Gastrocnemius medialis (tissue), 4 donors: ENCODE measurements around the gene PLCH1. TPM values are rescaled to one million over a fixed set of nuclear protein-coding genes. Genes with fewer than 3 reads are reported as not detected.

Source experiments
- ATAC-seq, 2 donors: fragments of 150-250 bp; one replicate each; pipeline ENCODE4 v1.9.1; 2016
- DNase-seq, 2 donors: peaks; one replicate each; pipeline ENCODE4 v3.0.0-alpha.2; 2019
- H3K27ac ChIP-seq, 4 donors: fragments of 200-600 bp; sonication (generic); 1 replicate in 1 of 4; 2 replicates in 3 of 4; pipeline ENCODE4 v1.5.1; 2016 to 2018; ENCODE audit warnings: mild to moderate bottlenecking in 2 of 4, moderate library complexity in 1 of 4
- H3K27me3 ChIP-seq, 3 donors: fragments of 200-600 bp; sonication (generic) in 2 of 3; 1 replicate in 1 of 3; 2 replicates in 2 of 3; pipeline versions ENCODE4 v1.5.1 to v1.6.0; 2016 to 2019; ENCODE audit warnings: mild to moderate bottlenecking in 1 of 3, moderate library complexity in 1 of 3
- H3K36me3 ChIP-seq, 2 donors: fragments of 200-600 bp; sonication (generic) in 1 of 2; one replicate each; pipeline ENCODE4 v1.5.1; 2017 to 2018
- H3K4me1 ChIP-seq, 2 donors: fragments of 200-600 bp; sonication (generic) in 1 of 2; one replicate each; pipeline ENCODE4 v1.5.1; 2016 to 2017; ENCODE audit warnings: mild to moderate bottlenecking in 2 of 2
- H3K4me3 ChIP-seq, 4 donors: fragments of 200-600 bp; sonication (generic) in 3 of 4; 1 replicate in 1 of 4; 2 replicates in 3 of 4; pipeline ENCODE4 v1.5.1; 2016 to 2019; ENCODE audit warnings: mild to moderate bottlenecking in 2 of 4
- H3K9me3 ChIP-seq, 3 donors: fragments of 200-600 bp; sonication (generic) in 2 of 3; 1 replicate in 1 of 3; 2 replicates in 2 of 3; pipeline ENCODE4 v1.5.1; 2016 to 2019
- CTCF ChIP-seq, 5 experiments: fragments of 450-650 bp in 3 of 5; fragments of 200-600 bp in 2 of 5; sonication (generic) in 2 of 5; IDR thresholded peaks in 4 of 5; conservative IDR thresholded peaks in 1 of 5; 1 replicate in 4 of 5; 2 replicates in 1 of 5; pipeline ENCODE4 v1.5.1; 2016 to 2019; ENCODE audit warnings: antibody characterized with exemption in 5 of 5, mild to moderate bottlenecking in 3 of 5, moderate library complexity in 3 of 5
- POLR2A ChIP-seq, 2 donors: fragments of 450-650 bp; IDR thresholded peaks; one replicate each; pipeline ENCODE4 v1.6.1; 2017; ENCODE audit warnings: antibody characterized with exemption in 2 of 2, mild to moderate bottlenecking in 2 of 2, moderate library complexity in 2 of 2
- in situ Hi-C, 4 donors: fragments of 200-750 bp; cut with MboI; loops; one replicate each; pipeline versions ENCODE4 v1.15.0 to v1.8.0; 2017; ENCODE audit warnings: low sequenced_read_pairs in 4 of 4
- intact Hi-C: fragments of 100-400 bp; cut with DNase I; formaldehyde crosslinking; loops from one replicate; pipeline ENCODE4 v1.15.1; 2023; ENCODE audit warnings: low total_unique reads
- total RNA-seq, 4 donors: library from RNA; depleted of rRNA; stranded (reverse); fragments of >200 nt; gene quantifications; one replicate each; pipeline versions ENCODE4 v1.1.0 to v1.2.3, GENCODE V29; 2016

Gene PLCH1
- total RNA-seq, 4 donors from 2014 or later = 0.07 to 0.33 (median 0.10) TPM; not detected in 1

DNA sequence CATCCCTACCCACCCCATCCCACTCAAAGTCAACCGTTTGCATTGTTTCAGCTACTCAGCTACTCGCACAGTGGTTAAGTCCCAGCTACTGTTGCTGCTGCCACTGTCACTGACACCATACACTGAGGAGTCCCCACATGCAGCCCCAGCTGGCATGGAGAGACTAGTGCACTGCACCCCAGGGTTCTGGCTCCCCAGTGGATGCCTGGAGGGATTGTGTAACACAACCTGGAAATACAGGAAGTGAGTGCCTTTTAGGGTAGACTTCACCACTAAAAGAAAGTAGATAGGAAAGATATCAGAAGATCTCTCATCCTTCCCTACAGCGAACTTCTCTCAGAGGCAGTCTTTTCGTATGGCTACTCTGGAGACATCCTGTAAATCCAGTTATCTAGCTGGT, 282.2 kb downstream of the PLCH1 start:
- no peaks in the 10 kb centered on the region for H3K9me3 ChIP-seq
- ATAC-seq (no peak), DNase-seq (no peak)
- TF ChIP-seq POLR2A (IDR thresholded peaks at IDR 0.05) (no peak), CTCF (IDR thresholded peaks at IDR 0.05 in 4 of 5, conservative IDR thresholded peaks at IDR 0.05 in 1 of 5) (no peak)
- no peak overlapping the region for H3K4me3 ChIP-seq
- no peak overlapping the region for H3K27ac ChIP-seq
- in situ Hi-C loops = no loop called here
- no peaks in the 10 kb centered on the region for H3K27me3 ChIP-seq
- H3K36me3 ChIP-seq = no peaks in the 10 kb centered on the region
- no peaks in the 10 kb centered on the region for H3K4me1 ChIP-seq
- intact Hi-C loops = no loop called here

GRCh38 chr3:155457591-155457990, 287.3 kb downstream of the PLCH1 start:
- Histone ChIP-seq H3K9me3 (no peaks in the 10 kb centered on the region), H3K36me3 (no peaks in the 10 kb centered on the region), H3K27ac (no peak overlapping the region), H3K4me1 (no peaks in the 10 kb centered on the region), H3K27me3 (no peaks in the 10 kb centered on the region), H3K4me3 (no peak overlapping the region)
- DNase-seq (no peak), ATAC-seq (no peak)
- in situ Hi-C loops = no loop called here
- intact Hi-C loops = no loop called here
- TF ChIP-seq POLR2A (IDR thresholded peaks at IDR 0.05) (no peak), CTCF (IDR thresholded peaks at IDR 0.05 in 4 of 5, conservative IDR thresholded peaks at IDR 0.05 in 1 of 5) (no peak)

DNA sequence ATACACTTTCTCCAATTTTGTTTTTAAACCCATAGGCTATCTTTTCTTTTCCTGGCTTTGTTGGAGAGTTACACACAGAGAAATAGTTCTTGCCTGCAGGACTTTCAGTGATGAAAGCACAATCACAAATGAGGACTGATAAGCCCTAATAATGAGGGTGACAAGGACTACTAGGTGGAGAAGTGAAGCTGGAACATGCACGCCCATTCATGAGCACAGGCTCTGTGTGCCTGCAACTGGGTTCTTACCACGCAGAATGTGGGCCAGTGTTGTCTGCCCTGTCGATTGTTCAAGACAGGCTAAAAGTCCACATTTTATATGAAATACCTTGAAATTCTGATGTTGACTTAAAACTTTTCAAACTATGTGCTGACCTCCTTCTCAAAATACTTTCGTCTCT, 289.1 kb downstream of the PLCH1 start:
- no peaks in the 10 kb centered on the region for H3K4me1 ChIP-seq
- DNase-seq (no peak), ATAC-seq (no peak)
- in situ Hi-C loops (no loop called here), intact Hi-C loops (no loop called here)
- no peaks in the 10 kb centered on the region for H3K27me3 ChIP-seq
- H3K9me3 ChIP-seq = no peaks in the 10 kb centered on the region
- H3K4me3 ChIP-seq = no peak overlapping the region
- no peaks in the 10 kb centered on the region for H3K36me3 ChIP-seq
- H3K27ac ChIP-seq = no peak overlapping the region
- TF ChIP-seq POLR2A (IDR thresholded peaks at IDR 0.05) (no peak), CTCF (IDR thresholded peaks at IDR 0.05 in 4 of 5, conservative IDR thresholded peaks at IDR 0.05 in 1 of 5) (no peak)

GRCh38 chr3:155453512-155453911, 291.4 kb downstream of the PLCH1 start:
- no peak overlapping the region for H3K27ac ChIP-seq
- H3K4me1 ChIP-seq = no peaks in the 10 kb centered on the region
- in situ Hi-C loops (no loop called here), intact Hi-C loops (no loop called here)
- H3K9me3 ChIP-seq = no peaks in the 10 kb centered on the region
- TF ChIP-seq POLR2A (IDR thresholded peaks at IDR 0.05) (no peak), CTCF (IDR thresholded peaks at IDR 0.05 in 4 of 5, conservative IDR thresholded peaks at IDR 0.05 in 1 of 5) (no peak)
- DNase-seq (no peak), ATAC-seq (no peak)
- H3K4me3 ChIP-seq = no peak overlapping the region
- no peaks in the 10 kb centered on the region for H3K27me3 ChIP-seq
- H3K36me3 ChIP-seq = no peaks in the 10 kb centered on the region

- Histone ChIP-seq H3K4me3 (no peak overlapping the region), H3K36me3 (no peaks in the 10 kb centered on the region), H3K27ac (no peak overlapping the region), H3K27me3 (no peaks in the 10 kb centered on the region), H3K4me1 (no peaks in the 10 kb centered on the region), H3K9me3 (no peaks in the 10 kb centered on the region)
- DNase-seq = no peak
- ATAC-seq = no peak
- in situ Hi-C loops = no loop called here
- TF ChIP-seq CTCF (IDR thresholded peaks at IDR 0.05 in 4 of 5, conservative IDR thresholded peaks at IDR 0.05 in 1 of 5) (no peak), POLR2A (IDR thresholded peaks at IDR 0.05) (no peak)
- intact Hi-C loops = no loop called here
Measured at GRCh38 chr3:155449613-155450267, 295.1 kb downstream of the PLCH1 start.
